Spleen (tissue), 11 donors: ENCODE measurements around the gene NAA16. TPM values are rescaled to one million over a fixed set of nuclear protein-coding genes. Genes with fewer than 3 reads are reported as not detected.
A peak's percentile ranks its signal among the peaks of the same experiment; 100 is the strongest.

ENCODE experiments used
- DNase-seq: peaks from one replicate; pipeline ENCODE4 v3.0.0-alpha.2; 2020
- H3K27ac ChIP-seq, 8 donors: fragments of 200-600 bp; sonication (generic) in 7 of 8; 1 replicate in 4 of 8; 2 replicates in 4 of 8; pipeline versions ENCODE4 v1.5.0 to v1.8.0; 2016 to 2021; ENCODE audit warnings: inconsistent platforms in 4 of 8, mild to moderate bottlenecking in 4 of 8, moderate library complexity in 1 of 8
- H3K27me3 ChIP-seq, 7 donors: fragments of 200-600 bp; sonication (generic) in 6 of 7; replicated peaks in 1 of 7; 1 replicate in 4 of 7; 2 replicates in 3 of 7; pipeline versions ENCODE4 v1.5.0 to v1.8.0; 2016 to 2021; ENCODE audit warnings: inconsistent platforms in 3 of 7, mild to moderate bottlenecking in 1 of 7
- H3K36me3 ChIP-seq, 6 donors: fragments of 200-600 bp; sonication (generic) in 5 of 6; 1 replicate in 4 of 6; 2 replicates in 2 of 6; pipeline versions ENCODE4 v1.5.0 to v1.8.0; 2016 to 2021; ENCODE audit warnings: inconsistent platforms in 2 of 6
- H3K4me1 ChIP-seq, 6 donors: fragments of 200-600 bp; sonication (generic) in 5 of 6; 1 replicate in 3 of 6; 2 replicates in 3 of 6; pipeline versions ENCODE4 v1.5.0 to v1.8.0; 2016 to 2021; ENCODE audit warnings: inconsistent platforms in 3 of 6
- H3K4me3 ChIP-seq, 8 donors: fragments of 200-600 bp; sonication (generic) in 7 of 8; 1 replicate in 4 of 8; 2 replicates in 4 of 8; pipeline versions ENCODE4 v1.5.0 to v1.8.0; 2016 to 2021; ENCODE audit warnings: inconsistent platforms in 4 of 8, mild to moderate bottlenecking in 4 of 8, moderate library complexity in 2 of 8
- H3K9me3 ChIP-seq, 8 donors: fragments of 200-600 bp; sonication (generic) in 7 of 8; 1 replicate in 4 of 8; 2 replicates in 4 of 8; pipeline versions ENCODE4 v1.5.0 to v1.8.0; 2016 to 2021; ENCODE audit warnings: inconsistent platforms in 4 of 8
- CTCF ChIP-seq, 11 experiments: fragments of 200-600 bp in 7 of 11; fragments of 450-650 bp in 4 of 11; sonication (generic) in 4 of 11; IDR thresholded peaks in 8 of 11; conservative IDR thresholded peaks in 3 of 11; 1 replicate in 7 of 11; 2 replicates in 4 of 11; pipeline versions ENCODE4 v1.4.0 to v1.8.0; 2016 to 2021; ENCODE audit warnings: antibody characterized with exemption in 11 of 11, inconsistent platforms in 4 of 11, mild to moderate bottlenecking in 1 of 11
- POLR2A ChIP-seq, 3 donors: fragments of 450-650 bp; IDR thresholded peaks; one replicate each; pipeline ENCODE4 v1.5.1; 2017; ENCODE audit warnings: antibody characterized with exemption in 3 of 3, mild to moderate bottlenecking in 1 of 3
- POLR2AphosphoS5 ChIP-seq, 3 donors: sonication (generic); formaldehyde crosslinking; IDR thresholded peaks; one replicate each; pipeline ENCODE4 v1.5.1; 2017; ENCODE audit warnings: antibody characterized with exemption in 3 of 3
- WGBS, 5 donors: extraction: QIAGEN DNeasy Blood & Tissue Kit in 3 of 5; methylation state at CpG; one replicate each; pipeline versions ENCODE4 v1.1.5 to v1.1.7; 2013 to 2018; 5-methylcytosine and 5-hydroxymethylcytosine counted together
- intact Hi-C: fragments of 100-400 bp; cut with DNase I; formaldehyde crosslinking; loops from one replicate; pipeline ENCODE4 v1.15.0; 2023; ENCODE audit warnings: low total_unique reads
- polyA plus RNA-seq, 3 donors: library from polyadenylated mRNA; stranded (reverse); fragments of 200-250 nt; gene quantifications; one replicate each; pipeline ENCODE4 v1.2.1, GENCODE V29; 2013
- total RNA-seq, 7 donors: library from RNA; depleted of rRNA in 3 of 7; stranded (reverse); fragments of >200 nt in 3 of 7; fragmentation: NEBNext Ultra II Directional in 4 of 7; extraction: Animal tissue kit (Norgen Biotek cat#: 25700) in 4 of 7; gene quantifications; one replicate each; pipeline versions ENCODE4 v1.1.0 to v1.2.1, GENCODE V29; 2016 to 2021
- donor health status: healthy with polysubstance abuse.
- donor health status: DM: no; HTN: no; CAD: no; lungs with moderate emphysema.
- donor health status: DM: no; HTN: no; CAD: no.
- donor health status: Bipolar disorder and iron deficiency.
- donor health status: healthy.
- donor health status: DM: no; HTN: no; CAD: no.
- donor health status: DM: yes; HTN: yes; CAD: no.

The NAA16 gene
- total and polyA plus RNA-seq, 10 donors, result 8.1 to 45.3 (median 26.9) TPM

GRCh38 chr13:41311406-41312175 is 524 bp downstream of the NAA16 start:
- intact Hi-C loops, result no loop called here
- Histone ChIP-seq H3K27ac (peak overlapping the region; percentile 84 to 98 (median 94)), H3K4me1 (peaks cover 31 to 58% (median 44%) of the 10 kb centered on the region in 6 donors), H3K9me3 (no peaks in the 10 kb centered on the region), H3K4me3 (peak overlapping the region; percentile 76 to 99 (median 92)), H3K36me3 (peaks cover 0 to under 1% (median 0%) of the 10 kb centered on the region in 6 donors), H3K27me3 (no peaks in the 10 kb centered on the region)
- DNase-seq, result peak; percentile 92
- 0 to 1% (median 0%) methylated on average over 43 to 73 of the region's 73 CpGs for WGBS, 5 donors
- TF ChIP-seq CTCF (IDR thresholded peaks at IDR 0.05 in 8 of 11, conservative IDR thresholded peaks at IDR 0.05 in 3 of 11) (peak in 2 of 11 experiments; percentile 26 to 27), POLR2A (IDR thresholded peaks at IDR 0.05) (no peak), POLR2AphosphoS5 (IDR thresholded peaks at IDR 0.05) (peak in 1 of 3 donors; percentile 5)

- peak overlapping the region; percentile 76 to 99 (median 92) for H3K4me3 ChIP-seq
- no peaks in the 10 kb centered on the region for H3K27me3 ChIP-seq
- TF ChIP-seq POLR2A (IDR thresholded peaks at IDR 0.05) (no peak), CTCF (IDR thresholded peaks at IDR 0.05 in 8 of 11, conservative IDR thresholded peaks at IDR 0.05 in 3 of 11) (no peak), POLR2AphosphoS5 (IDR thresholded peaks at IDR 0.05) (no peak)
- H3K36me3 ChIP-seq, result peaks cover 0 to 6% (median 0%) of the 10 kb centered on the region in 6 donors
- H3K9me3 ChIP-seq, result no peaks in the 10 kb centered on the region
- 0 to 1% (median 1%) methylated on average over 11 of the region's 11 CpGs for WGBS, 5 donors
- peaks cover 31 to 63% (median 47%) of the 10 kb centered on the region in 6 donors for H3K4me1 ChIP-seq
- H3K27ac ChIP-seq, result peak overlapping the region; percentile 84 to 98 (median 94)
- DNase-seq, result no peak
- intact Hi-C loops, result no loop called here
These were observed 1.1 kb downstream of the NAA16 start for GRCh38 chr13:41312176-41312500.

- TF ChIP-seq POLR2AphosphoS5 (IDR thresholded peaks at IDR 0.05) (no peak), CTCF (IDR thresholded peaks at IDR 0.05 in 8 of 11, conservative IDR thresholded peaks at IDR 0.05 in 3 of 11) (no peak), POLR2A (IDR thresholded peaks at IDR 0.05) (no peak)
- no peak for DNase-seq
- WGBS, 5 donors, result 71 to 88% (median 78%) methylated on average over 5 of the region's 5 CpGs
- Histone ChIP-seq H3K27ac (no peak overlapping the region), H3K4me1 (peaks cover 31 to 72% (median 49%) of the 10 kb centered on the region in 6 donors), H3K36me3 (peaks cover 0 to 14% (median 2%) of the 10 kb centered on the region in 6 donors), H3K9me3 (no peaks in the 10 kb centered on the region), H3K27me3 (no peaks in the 10 kb centered on the region), H3K4me3 (peak overlapping the region in 4 of 8 donors; percentile 87 to 99 (median 92))
- intact Hi-C loops, result no loop called here
These were observed 2.0 kb downstream of the NAA16 start for GRCh38 chr13:41313117-41313516.

- Histone ChIP-seq H3K9me3 (no peaks in the 10 kb centered on the region), H3K4me3 (peak overlapping the region in 1 of 8 donors; percentile 99), H3K27ac (no peak overlapping the region), H3K36me3 (peaks cover 0 to 16% (median 2%) of the 10 kb centered on the region in 6 donors), H3K4me1 (peaks cover 31 to 78% (median 52%) of the 10 kb centered on the region in 6 donors), H3K27me3 (no peaks in the 10 kb centered on the region)
- TF ChIP-seq POLR2AphosphoS5 (IDR thresholded peaks at IDR 0.05) (no peak), POLR2A (IDR thresholded peaks at IDR 0.05) (no peak), CTCF (IDR thresholded peaks at IDR 0.05 in 8 of 11, conservative IDR thresholded peaks at IDR 0.05 in 3 of 11) (no peak)
- DNase-seq, result no peak
- intact Hi-C loops, result no loop called here
- WGBS, 5 donors, result 80 to 92% (median 85%) methylated on average over 6 of the region's 6 CpGs
These were observed 2.7 kb downstream of the NAA16 start for GRCh38 chr13:41313659-41314197.
